Pons (tissue), 1 donor: ENCODE measurements around the gene ACSF3.

Source experiments
- DNase-seq: peaks from one replicate; pipeline ENCODE4 v3.0.0-alpha.2; 2016; ENCODE audit warnings: low spot score

Gene ACSF3

GRCh38 chr16:89145406-89146161, 51.9 kb downstream of the ACSF3 start:
- no peak for DNase-seq

DNA sequence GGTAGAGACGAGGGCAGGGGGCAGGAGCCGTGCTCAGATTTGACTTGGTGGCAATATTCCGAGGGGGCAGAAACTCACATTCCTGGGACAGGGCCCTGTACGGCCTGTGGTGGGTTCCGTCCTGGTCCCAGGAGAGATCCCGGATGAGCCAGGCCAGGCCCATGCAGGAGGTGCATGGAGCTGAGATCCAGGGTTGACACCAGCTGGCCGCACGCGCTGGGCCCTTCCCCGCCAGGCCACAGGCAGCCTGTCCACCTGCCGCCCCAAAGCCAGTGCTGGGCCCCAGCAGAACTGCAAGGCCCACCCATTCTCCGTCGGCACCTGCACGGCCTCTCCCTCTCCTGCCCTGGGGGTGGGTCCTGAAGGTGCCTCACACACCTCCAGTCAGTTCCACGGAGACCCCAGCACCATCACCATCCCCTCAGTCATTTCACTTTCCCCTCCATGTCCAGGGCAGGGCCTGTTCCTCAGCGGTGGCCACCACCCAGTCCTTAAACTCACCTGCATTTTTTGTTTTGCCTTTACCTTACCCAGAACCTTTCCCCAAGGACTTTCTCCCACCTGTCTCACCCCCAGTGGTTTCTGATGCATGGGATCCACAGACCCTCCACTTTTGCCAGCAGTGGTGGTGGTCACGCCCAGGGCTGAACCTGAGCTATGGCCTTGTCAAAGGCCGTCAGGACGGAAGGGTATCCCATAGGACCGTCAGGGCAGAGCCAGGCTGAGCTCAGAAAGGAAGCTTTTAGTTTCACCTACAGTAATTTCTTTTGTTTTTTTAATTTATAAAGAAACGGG, 52.8 kb downstream of the ACSF3 start:
- DNase-seq, result no peak

GRCh38 chr16:89147085-89147817, 53.6 kb downstream of the ACSF3 start:
- no peak for DNase-seq

DNA sequence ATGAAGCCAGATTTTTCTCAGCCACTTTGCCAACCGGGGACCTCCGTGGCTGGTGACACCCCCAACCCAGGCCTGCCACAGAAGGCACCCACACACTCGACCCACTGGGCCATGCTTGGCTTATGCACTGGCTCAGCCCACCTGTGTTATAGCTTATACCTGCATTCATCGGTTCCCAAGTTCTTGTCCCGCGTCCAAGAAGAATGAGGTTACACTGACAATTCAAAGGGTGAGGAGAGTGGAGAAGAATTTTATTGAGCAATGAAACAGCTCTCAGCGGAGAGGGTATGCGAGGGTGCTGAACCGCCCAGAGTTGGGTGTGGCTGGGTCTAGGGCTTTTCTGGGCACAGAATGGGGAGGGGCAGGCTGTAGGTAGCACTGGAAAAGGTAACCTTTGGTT, 55.7 kb downstream of the ACSF3 start:
- no peak for DNase-seq

DNA sequence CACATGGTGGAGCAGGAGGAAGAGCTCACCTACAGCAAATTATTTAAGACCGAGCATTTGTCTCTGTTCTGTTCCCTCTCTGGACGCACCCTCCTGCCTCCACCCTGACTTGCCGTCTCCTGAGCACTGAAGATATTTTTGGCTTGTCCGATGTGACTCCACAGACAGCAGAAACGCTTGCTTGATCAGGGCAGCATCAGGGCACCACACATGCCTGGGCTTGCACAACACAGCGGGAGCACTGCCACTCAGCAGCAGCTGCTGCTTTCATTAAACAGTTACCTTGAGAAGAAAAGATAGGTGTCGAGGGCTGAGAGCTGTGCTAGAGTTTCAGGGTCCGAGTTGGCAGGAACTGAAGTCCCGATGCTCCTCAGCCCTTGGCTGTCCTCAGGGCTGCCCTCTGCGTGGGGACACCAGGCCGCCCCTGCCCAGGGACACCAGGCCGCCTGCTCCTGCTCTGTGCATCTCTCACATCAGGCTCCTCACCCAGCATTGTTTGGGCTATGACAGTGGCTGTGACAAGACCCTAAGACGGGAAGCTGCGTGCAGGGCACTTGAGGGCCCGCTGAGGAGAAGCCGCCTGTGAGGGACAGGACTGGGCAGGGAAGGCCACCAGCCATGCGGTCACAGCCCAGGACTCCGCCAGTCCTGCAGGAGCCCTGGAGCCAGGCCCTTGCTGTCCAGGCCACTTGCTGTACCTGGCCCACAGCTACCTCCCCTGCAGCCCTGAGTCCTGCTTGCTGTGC, 56.6 kb downstream of the ACSF3 start:
- DNase-seq, result no peak

GRCh38 chr16:89150981-89151380, 57.3 kb downstream of the ACSF3 start:
- no peak for DNase-seq

DNA sequence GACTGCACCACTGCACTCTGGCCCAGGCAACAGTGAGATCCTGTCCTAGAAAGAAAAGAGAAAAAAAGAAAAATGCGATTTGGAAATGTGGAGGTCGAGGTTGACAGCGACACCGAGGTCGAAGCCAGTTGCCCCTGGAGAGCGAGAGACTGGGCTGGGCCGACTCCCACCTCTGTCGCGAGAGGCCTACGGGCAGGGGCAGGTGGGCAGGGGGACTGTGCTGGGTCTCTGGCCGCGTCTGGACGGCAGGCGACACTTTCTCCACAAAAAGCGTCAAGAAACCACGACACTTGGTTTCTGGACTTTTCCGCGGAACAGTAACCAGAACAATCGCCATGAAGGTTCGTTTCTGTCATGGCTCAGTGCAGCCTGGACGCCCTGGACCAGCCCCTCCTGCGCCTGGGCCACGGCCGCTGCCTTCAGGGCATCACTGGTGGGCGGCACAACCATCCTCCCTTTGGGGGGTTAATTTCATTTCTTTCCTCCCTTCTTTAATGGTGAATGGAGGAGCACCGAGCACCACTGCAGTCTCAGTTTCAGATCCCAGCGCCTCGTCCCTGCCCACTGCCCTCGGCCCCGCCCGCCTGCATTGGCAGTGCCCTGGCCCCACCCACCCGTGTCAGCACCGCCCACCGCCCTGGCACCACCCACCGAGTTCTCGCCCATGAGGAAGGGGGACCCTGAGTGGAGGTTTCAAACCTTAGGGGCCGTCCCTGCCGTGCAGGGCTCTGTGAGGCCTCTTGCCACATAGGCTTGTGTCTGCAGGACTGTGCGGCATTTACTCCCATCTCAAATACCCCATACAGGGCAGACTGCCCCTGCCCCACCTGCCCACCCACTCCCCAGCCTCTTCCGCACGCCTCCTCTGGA, 59.4 kb downstream of the ACSF3 start:
- DNase-seq, result no peak

GRCh38 chr16:89153848-89154271, 60.2 kb downstream of the ACSF3 start:
- no peak for DNase-seq

- DNase-seq, result no peak
Observed at GRCh38 chr16:89154390-89155183, 60.9 kb downstream of the ACSF3 start.

DNA sequence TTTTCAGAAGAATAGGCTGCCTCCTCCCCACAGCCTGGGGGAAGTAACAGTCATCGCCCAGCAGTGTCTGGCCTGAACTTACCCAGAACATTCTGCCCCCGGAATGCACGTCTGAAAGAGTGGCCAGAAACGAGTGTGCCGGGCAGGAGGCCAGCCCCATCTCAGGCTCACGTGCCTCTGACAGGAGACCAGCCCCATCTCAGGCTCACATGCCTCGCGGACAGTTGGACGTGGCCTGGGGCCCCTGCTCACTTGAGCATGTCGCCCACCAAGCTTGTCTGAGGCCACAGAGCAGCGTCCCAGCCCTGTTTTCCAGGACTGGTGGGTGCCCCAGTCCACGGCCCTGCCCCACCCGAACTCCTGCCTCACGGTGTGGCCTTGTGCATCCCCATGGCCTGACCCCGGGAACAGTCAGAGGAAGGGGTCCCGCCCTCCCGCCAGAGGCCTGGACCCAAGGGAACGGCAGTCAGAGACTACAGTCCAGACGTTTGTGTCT, 61.6 kb downstream of the ACSF3 start:
- peak; percentile 18 for DNase-seq

DNA sequence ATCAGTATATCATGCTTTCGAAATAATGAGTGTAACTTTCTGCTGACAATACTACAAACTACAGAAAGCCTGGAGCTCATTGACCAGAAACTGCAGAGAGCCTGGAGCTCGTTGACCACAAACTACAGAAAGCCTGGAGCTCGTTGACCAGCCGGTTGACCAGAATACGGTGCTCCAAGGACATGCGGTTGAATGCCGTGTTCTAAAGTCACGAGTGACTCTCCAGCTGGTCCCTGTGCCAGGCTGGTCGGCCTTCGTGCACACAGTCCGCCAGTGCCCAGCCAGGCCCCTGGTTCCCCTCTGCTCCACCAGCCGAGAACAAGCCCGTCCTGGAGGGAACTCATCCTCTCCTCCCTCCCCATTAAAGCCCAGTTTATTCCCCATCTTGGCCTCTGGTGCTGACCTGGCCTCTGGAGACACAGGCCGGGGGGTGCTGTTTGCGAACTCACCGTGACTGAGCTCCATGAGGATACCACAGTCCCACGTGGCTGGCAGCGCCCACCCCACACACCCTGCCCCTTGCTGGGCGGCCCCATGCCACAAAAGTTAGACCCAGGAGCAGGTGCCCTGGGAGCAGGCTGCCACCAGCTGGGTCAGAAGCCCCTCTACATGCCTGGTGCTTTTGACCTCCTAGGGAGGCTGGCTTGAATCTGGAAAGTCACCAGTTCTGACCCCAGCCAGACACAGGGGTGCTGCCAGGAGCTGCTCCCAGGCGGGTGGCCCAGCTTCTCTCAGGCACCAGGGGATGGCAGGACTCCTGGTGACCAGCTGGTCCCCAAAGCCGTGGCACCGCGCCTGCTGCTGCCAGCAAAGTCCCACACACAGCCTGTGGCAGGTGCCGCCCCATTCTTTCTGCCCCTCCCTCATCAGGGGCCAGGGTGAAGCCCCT, 62.4 kb downstream of the ACSF3 start:
- no peak for DNase-seq

DNA sequence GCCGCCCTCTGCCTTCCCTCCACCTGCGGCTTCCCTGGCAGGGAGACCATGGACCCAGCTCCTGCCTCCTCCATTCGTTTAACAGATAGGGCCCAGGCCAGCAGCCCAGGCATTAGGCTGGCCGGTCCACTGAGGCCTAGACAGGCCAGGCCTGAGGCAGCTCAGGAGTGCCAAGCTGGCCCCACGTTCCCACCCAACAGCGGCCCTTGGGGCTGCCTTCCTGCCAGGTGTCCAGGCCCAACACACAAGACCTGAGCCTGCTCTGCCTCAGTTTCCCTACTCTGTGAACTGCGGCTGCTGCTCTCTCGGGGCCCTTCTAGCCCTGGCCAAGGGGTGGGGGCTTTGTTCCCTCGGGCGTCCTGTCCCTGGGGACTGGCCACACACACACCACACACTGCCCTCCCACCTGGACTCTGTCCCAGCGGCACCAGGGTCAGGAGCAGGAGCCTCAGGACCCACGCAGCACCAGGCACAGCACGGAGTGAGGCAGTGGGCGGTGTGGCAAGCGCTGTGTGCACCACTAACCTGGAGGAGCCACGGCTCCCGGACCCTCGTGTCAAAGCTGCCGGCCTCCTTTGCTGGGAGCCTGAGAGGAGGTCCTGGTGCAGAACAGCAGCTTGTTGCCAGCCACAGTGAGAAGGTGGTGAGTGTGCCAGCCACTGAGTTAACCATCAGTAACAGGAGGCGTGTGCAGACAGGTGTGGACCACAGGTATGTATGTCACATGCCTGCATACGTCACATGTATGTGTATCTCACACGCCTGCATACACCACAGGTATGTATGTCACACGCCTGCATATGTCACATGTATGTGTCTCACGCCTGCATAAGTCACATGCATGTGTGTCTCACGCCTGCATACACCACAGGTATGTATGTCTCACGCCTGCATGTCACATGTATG, 63.3 kb downstream of the ACSF3 start:
- DNase-seq, result no peak

- no peak for DNase-seq
Observed at GRCh38 chr16:89157778-89158177, 64.1 kb downstream of the ACSF3 start.

GRCh38 chr16:89159066-89159849, 65.6 kb downstream of the ACSF3 start:
- DNase-seq, result no peak

- no peak for DNase-seq
Observed at GRCh38 chr16:89159850-89160354, 66.2 kb downstream of the ACSF3 start.

- no peak for DNase-seq
Observed at GRCh38 chr16:89160977-89161701, 67.5 kb downstream of the ACSF3 start.
